BLaER1 (cell line): ENCODE data around the gene ALKBH3.

Experiments
- H3K27ac ChIP-seq: shearing (Covaris generic); formaldehyde crosslinking; 2 replicates; pipeline ENCODE4 v1.8.1; 2022
- H3K27me3 ChIP-seq: shearing (Covaris generic); formaldehyde crosslinking; 2 replicates; pipeline ENCODE4 v1.8.1; 2022
- H3K36me3 ChIP-seq: shearing (Covaris generic); formaldehyde crosslinking; 2 replicates; pipeline ENCODE4 v1.8.1; 2022
- H3K4me1 ChIP-seq: shearing (Covaris generic); formaldehyde crosslinking; 2 replicates; pipeline ENCODE4 v1.8.1; 2022
- H3K4me2 ChIP-seq: shearing (Covaris generic); formaldehyde crosslinking; 2 replicates; pipeline ENCODE4 v1.8.1; 2022
- H3K4me3 ChIP-seq: shearing (Covaris generic); formaldehyde crosslinking; 2 replicates; pipeline ENCODE4 v1.8.1; 2022
- H3K9ac ChIP-seq: shearing (Covaris generic); formaldehyde crosslinking; 2 replicates; pipeline ENCODE4 v1.8.1; 2022
- H3K9me3 ChIP-seq: shearing (Covaris generic); formaldehyde crosslinking; 2 replicates; pipeline ENCODE4 v1.8.1; 2022
- H4K20me1 ChIP-seq: shearing (Covaris generic); formaldehyde crosslinking; 2 replicates; pipeline ENCODE4 v1.8.1; 2022
- Cebpa-rat ChIP-seq: shearing (Covaris generic); IDR thresholded peaks from 2 replicates; pipeline ENCODE4 v1.8.1; 2022

Gene ALKBH3

GRCh38 chr11:43919852-43920597 lies 39.4 kb downstream of the ALKBH3 start:
- Histone ChIP-seq H3K27me3 (no peaks in the 10 kb centered on the region), H3K9ac (no peak overlapping the region), H3K4me1 (peaks cover 22% of the 10 kb centered on the region), H3K36me3 (peaks cover 26% of the 10 kb centered on the region), H4K20me1 (no peaks in the 10 kb centered on the region), H3K9me3 (no peaks in the 10 kb centered on the region), H3K4me2 (peak overlapping the region; percentile 35), H3K27ac (no peak overlapping the region), H3K4me3 (no peak overlapping the region)
- TF ChIP-seq Cebpa-rat = no peak

- peak overlapping the region; percentile 35 for H3K4me2 ChIP-seq
- no peak for TF ChIP-seq Cebpa-rat
- H3K9ac ChIP-seq = no peak overlapping the region
- no peak overlapping the region for H3K27ac ChIP-seq
- H3K9me3 ChIP-seq = no peaks in the 10 kb centered on the region
- no peaks in the 10 kb centered on the region for H3K27me3 ChIP-seq
- peaks cover 22% of the 10 kb centered on the region for H3K4me1 ChIP-seq
- no peaks in the 10 kb centered on the region for H4K20me1 ChIP-seq
- no peak overlapping the region for H3K4me3 ChIP-seq
- peaks cover 26% of the 10 kb centered on the region for H3K36me3 ChIP-seq
These were observed 40.2 kb downstream of the ALKBH3 start for GRCh38 chr11:43920598-43921419.

GRCh38 chr11:43921561-43922294 lies 41.1 kb downstream of the ALKBH3 start:
- Histone ChIP-seq H3K9ac (no peak overlapping the region), H3K27ac (no peak overlapping the region), H3K4me3 (no peak overlapping the region), H3K36me3 (peaks cover 26% of the 10 kb centered on the region), H3K9me3 (no peaks in the 10 kb centered on the region), H4K20me1 (no peaks in the 10 kb centered on the region), H3K27me3 (no peaks in the 10 kb centered on the region), H3K4me1 (peaks cover 22% of the 10 kb centered on the region), H3K4me2 (no peak overlapping the region)
- no peak for TF ChIP-seq Cebpa-rat

GRCh38 chr11:43922295-43922648 lies 41.6 kb downstream of the ALKBH3 start:
- no peak overlapping the region for H3K27ac ChIP-seq
- H3K4me2 ChIP-seq = no peak overlapping the region

GRCh38 chr11:43922744-43923405 lies 42.2 kb downstream of the ALKBH3 start:
- Histone ChIP-seq H4K20me1 (no peaks in the 10 kb centered on the region), H3K9me3 (no peaks in the 10 kb centered on the region), H3K27ac (no peak overlapping the region), H3K4me1 (peaks cover 22% of the 10 kb centered on the region), H3K27me3 (no peaks in the 10 kb centered on the region), H3K36me3 (peaks cover 25% of the 10 kb centered on the region), H3K4me3 (no peak overlapping the region), H3K9ac (no peak overlapping the region), H3K4me2 (no peak overlapping the region)
- no peak for TF ChIP-seq Cebpa-rat

More at GRCh38 chr11:43922295-43922648, 41.6 kb downstream of the ALKBH3 start:
- no peaks in the 10 kb centered on the region for H3K27me3 ChIP-seq
- peaks cover 22% of the 10 kb centered on the region for H3K4me1 ChIP-seq
- no peak for TF ChIP-seq Cebpa-rat
- no peaks in the 10 kb centered on the region for H4K20me1 ChIP-seq
- peaks cover 26% of the 10 kb centered on the region for H3K36me3 ChIP-seq
- H3K9me3 ChIP-seq = no peaks in the 10 kb centered on the region
- no peak overlapping the region for H3K4me3 ChIP-seq
- no peak overlapping the region for H3K9ac ChIP-seq

- peaks cover 18% of the 10 kb centered on the region for H3K36me3 ChIP-seq
- H4K20me1 ChIP-seq = no peaks in the 10 kb centered on the region
- no peaks in the 10 kb centered on the region for H3K27me3 ChIP-seq
- H3K4me1 ChIP-seq = peaks cover 22% of the 10 kb centered on the region
- H3K4me3 ChIP-seq = no peak overlapping the region
- TF ChIP-seq Cebpa-rat = no peak
- no peak overlapping the region for H3K9ac ChIP-seq
- H3K4me2 ChIP-seq = no peak overlapping the region
- H3K9me3 ChIP-seq = no peaks in the 10 kb centered on the region
- H3K27ac ChIP-seq = no peak overlapping the region
These were observed 42.9 kb downstream of the ALKBH3 start for GRCh38 chr11:43923406-43924111.

- Histone ChIP-seq H3K27me3 (no peaks in the 10 kb centered on the region), H3K27ac (no peak overlapping the region), H3K9me3 (no peaks in the 10 kb centered on the region), H3K4me1 (peaks cover 22% of the 10 kb centered on the region), H3K4me2 (no peak overlapping the region), H3K4me3 (no peak overlapping the region), H3K9ac (no peak overlapping the region), H4K20me1 (no peaks in the 10 kb centered on the region), H3K36me3 (peaks cover 11% of the 10 kb centered on the region)
- no peak for TF ChIP-seq Cebpa-rat
These were observed 43.7 kb downstream of the ALKBH3 start for GRCh38 chr11:43924112-43924855.

- no peak overlapping the region for H3K9ac ChIP-seq
- no peaks in the 10 kb centered on the region for H4K20me1 ChIP-seq
- no peak for TF ChIP-seq Cebpa-rat
- no peaks in the 10 kb centered on the region for H3K27me3 ChIP-seq
- peaks cover 22% of the 10 kb centered on the region for H3K4me1 ChIP-seq
- no peak overlapping the region for H3K4me2 ChIP-seq
- H3K9me3 ChIP-seq = no peaks in the 10 kb centered on the region
- H3K4me3 ChIP-seq = no peak overlapping the region
- 0 out of 2 replicates have a peak, but pooled peaks cover 4% of the 10 kb centered on the region for H3K36me3 ChIP-seq
- H3K27ac ChIP-seq = no peak overlapping the region
These were observed 44.7 kb downstream of the ALKBH3 start for GRCh38 chr11:43925063-43925931.
